ENCODE data around the gene TPTE. TPM values are rescaled to one million over a fixed set of nuclear protein-coding genes. Genes with fewer than 3 reads are reported as not detected.
"Not testable (repeated sequence)": the region's sequence is repeated elsewhere in the genome, so short reads cannot be mapped to it uniquely, and the experiment has no call there.

Gene TPTE
- not detected for polyA plus RNA-seq (2013, experiment 1 of 2)
- not detected for polyA plus RNA-seq (2013, experiment 2 of 2)

DNA sequence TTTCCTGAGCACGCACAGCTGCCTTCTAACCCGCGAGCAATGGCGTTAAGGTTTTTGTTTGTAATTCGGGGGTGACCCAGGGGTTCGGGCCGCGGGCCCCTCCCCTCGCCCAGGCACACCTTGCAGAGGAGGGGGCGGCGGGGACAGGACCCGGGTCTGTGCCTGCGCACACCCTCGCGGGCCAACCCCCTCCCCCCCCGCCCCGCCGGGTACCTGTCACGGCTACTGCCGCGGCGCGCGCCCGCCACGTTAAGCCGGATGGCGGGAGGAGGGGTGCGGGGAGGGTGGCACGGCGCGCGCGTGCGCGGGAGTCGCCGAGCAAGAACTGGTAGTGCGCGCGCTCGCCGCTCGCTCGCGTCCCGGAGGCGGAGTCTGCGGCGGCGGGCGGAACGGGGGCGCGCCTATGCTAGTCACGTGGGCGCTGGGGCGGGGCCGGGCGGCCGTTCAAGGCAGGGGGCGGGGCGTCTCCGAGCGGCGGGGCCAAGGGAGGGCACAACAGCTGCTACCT is at the start of gene TPTE:
Gene TPTE, plus strand, starts transcription at position 493 of the 508 bp plus-strand sequence. CDS start 17,141 bp downstream, outside the sequence.
- H2BK15ac ChIP-seq (ENCODE audit: low read length) = no peak within 1 kb of the TSS
- H4K91ac ChIP-seq (ENCODE audit: low read depth, low read length, poor library complexity) = no peak within 1 kb of the TSS
- no peak within 1 kb of the TSS for H2BK120ac ChIP-seq (ENCODE audit: low read depth, low read length)
- H4K8ac ChIP-seq (ENCODE audit: low read depth, low read length) = no peak within 1 kb of the TSS
- no peak for DNase-seq (ENCODE audit: low spot score)
- H2AFZ ChIP-seq (ENCODE audit: low read length) = no peak within 1 kb of the TSS
- no peak within 1 kb of the TSS for H3K23ac ChIP-seq (ENCODE audit: low read depth, low read length, poor library complexity)
- no peak within 1 kb of the TSS for H3K14ac ChIP-seq (ENCODE audit: low read length)
- H3K27me3 ChIP-seq (ENCODE audit: control insufficient read depth in 3 of 3, insufficient read depth in 3 of 3, low read depth in 1 of 3, low read length in 3 of 3) = no peaks in the 10 kb centered on the region
- H3K4me3 ChIP-seq (ENCODE audit: low read length in 2 of 2) = peak within 1 kb of the TSS in 1 of 2 donors; percentile 69
- no peak within 1 kb of the TSS for H3K4ac ChIP-seq (ENCODE audit: low read length)
- H3K9ac ChIP-seq (ENCODE audit: low read depth, low read length, poor library complexity) = no peak within 1 kb of the TSS
- H2BK5ac ChIP-seq (ENCODE audit: low read length) = peak within 1 kb of the TSS; percentile 48
- H3K9me3 ChIP-seq (replicated peaks in 1 of 2; ENCODE audit: control insufficient read depth in 2 of 2, insufficient read depth in 1 of 2, low read depth in 1 of 2, low read length in 2 of 2) = peaks cover 0 to 16% of the 10 kb centered on the region in 2 donors
- no peak within 1 kb of the TSS for H2BK12ac ChIP-seq (ENCODE audit: low read length)
- no peak within 1 kb of the TSS for H3K18ac ChIP-seq (ENCODE audit: low read length)
- no CpG with 5 or more reads among the region's 66 CpGs for WGBS, 2 donors (ENCODE audit: extremely low coverage in 2 of 2, insufficient read length in 2 of 2, insufficient replicate concordance in 1 of 2)
- peaks cover 0 to 1% of the 10 kb centered on the region in 2 donors for H3K36me3 ChIP-seq (replicated peaks in 1 of 2; ENCODE audit: control insufficient read depth in 2 of 2, insufficient read depth in 2 of 2, low read length in 2 of 2)
- no peak within 1 kb of the TSS for H2AK5ac ChIP-seq (ENCODE audit: low read depth, low read length)
- H3K79me1 ChIP-seq (ENCODE audit: low read depth, low read length) = no peaks in the 10 kb centered on the region
- no peak within 1 kb of the TSS for H3K27ac ChIP-seq (replicated peaks; ENCODE audit: low read length)
- H3K4me1 ChIP-seq (ENCODE audit: control insufficient read depth in 2 of 2, insufficient read depth in 1 of 2, low read depth in 1 of 2, low read length in 2 of 2) = no peaks in the 10 kb centered on the region
- no peak within 1 kb of the TSS for H3K4me2 ChIP-seq (ENCODE audit: insufficient read depth, low read length, poor library complexity, severe bottlenecking)

DNA sequence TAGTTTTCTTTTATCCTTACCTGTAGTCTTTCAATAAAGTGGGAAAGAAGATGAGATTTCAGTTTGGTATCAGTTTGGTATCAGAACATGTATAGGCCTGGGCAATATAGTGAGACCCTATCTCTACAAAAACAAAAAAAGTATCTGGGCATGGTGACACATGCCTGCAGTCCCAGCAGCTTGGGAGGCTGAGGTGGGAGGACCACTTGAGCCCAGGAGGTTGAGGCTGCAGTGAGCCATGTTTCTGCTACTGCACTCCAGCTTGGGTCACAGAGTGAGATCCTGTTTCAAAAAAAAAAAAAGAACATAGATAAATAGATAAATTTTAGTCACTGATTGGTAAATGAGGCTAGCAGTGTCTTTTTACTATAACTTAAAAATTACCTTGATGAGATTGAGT is 49.4 kb upstream of the TPTE start:
- not testable (repeated sequence) for H3K4ac ChIP-seq (ENCODE audit: low read length); H2AFZ ChIP-seq (ENCODE audit: low read length); H3K36me3 ChIP-seq (replicated peaks in 1 of 2; ENCODE audit: control insufficient read depth in 2 of 2, insufficient read depth in 2 of 2, low read length in 2 of 2); H2BK5ac ChIP-seq (ENCODE audit: low read length); H2BK15ac ChIP-seq (ENCODE audit: low read length); H3K18ac ChIP-seq (ENCODE audit: low read length); H4K91ac ChIP-seq (ENCODE audit: low read depth, low read length, poor library complexity); H4K8ac ChIP-seq (ENCODE audit: low read depth, low read length); H3K23ac ChIP-seq (ENCODE audit: low read depth, low read length, poor library complexity); DNase-seq (ENCODE audit: low spot score); H3K27ac ChIP-seq (replicated peaks; ENCODE audit: low read length); H3K4me2 ChIP-seq (ENCODE audit: insufficient read depth, low read length, poor library complexity, severe bottlenecking); H3K27me3 ChIP-seq (ENCODE audit: control insufficient read depth in 3 of 3, insufficient read depth in 3 of 3, low read depth in 1 of 3, low read length in 3 of 3); H3K4me3 ChIP-seq (ENCODE audit: low read length in 2 of 2); H3K79me1 ChIP-seq (ENCODE audit: low read depth, low read length); H3K4me1 ChIP-seq (ENCODE audit: control insufficient read depth in 2 of 2, insufficient read depth in 1 of 2, low read depth in 1 of 2, low read length in 2 of 2); H3K9ac ChIP-seq (ENCODE audit: low read depth, low read length, poor library complexity); H2AK5ac ChIP-seq (ENCODE audit: low read depth, low read length); H3K9me3 ChIP-seq (replicated peaks in 1 of 2; ENCODE audit: control insufficient read depth in 2 of 2, insufficient read depth in 1 of 2, low read depth in 1 of 2, low read length in 2 of 2); H2BK12ac ChIP-seq (ENCODE audit: low read length); H2BK120ac ChIP-seq (ENCODE audit: low read depth, low read length); H3K14ac ChIP-seq (ENCODE audit: low read length)

DNA sequence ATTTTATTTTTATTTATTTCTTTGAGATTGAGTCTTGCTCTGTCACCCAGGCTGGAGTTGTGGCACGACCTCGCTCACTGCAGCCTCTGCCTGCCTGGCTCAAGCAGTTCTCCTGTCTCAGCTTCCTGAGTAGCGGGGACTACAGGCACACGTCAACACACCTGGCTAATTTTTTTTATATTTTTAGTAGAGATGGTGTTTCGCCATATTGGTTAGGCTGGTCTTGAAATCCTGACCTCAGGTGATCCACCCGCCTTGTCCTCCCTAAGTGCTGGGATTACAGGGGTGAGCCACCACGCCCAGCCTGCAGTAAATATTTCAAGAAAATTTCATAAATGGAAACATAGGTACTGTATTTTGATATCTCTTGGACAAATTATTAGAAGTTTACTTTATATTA is 43.6 kb upstream of the TPTE start:
- not testable (repeated sequence) for H3K36me3 ChIP-seq (replicated peaks in 1 of 2; ENCODE audit: control insufficient read depth in 2 of 2, insufficient read depth in 2 of 2, low read length in 2 of 2); H3K4me1 ChIP-seq (ENCODE audit: control insufficient read depth in 2 of 2, insufficient read depth in 1 of 2, low read depth in 1 of 2, low read length in 2 of 2); H2BK5ac ChIP-seq (ENCODE audit: low read length); H3K14ac ChIP-seq (ENCODE audit: low read length); H3K4me3 ChIP-seq (ENCODE audit: low read length in 2 of 2); H2BK12ac ChIP-seq (ENCODE audit: low read length); H3K4ac ChIP-seq (ENCODE audit: low read length); H3K9me3 ChIP-seq (replicated peaks in 1 of 2; ENCODE audit: control insufficient read depth in 2 of 2, insufficient read depth in 1 of 2, low read depth in 1 of 2, low read length in 2 of 2); H2BK120ac ChIP-seq (ENCODE audit: low read depth, low read length); H3K79me1 ChIP-seq (ENCODE audit: low read depth, low read length); H4K8ac ChIP-seq (ENCODE audit: low read depth, low read length); H3K4me2 ChIP-seq (ENCODE audit: insufficient read depth, low read length, poor library complexity, severe bottlenecking); H3K27ac ChIP-seq (replicated peaks; ENCODE audit: low read length); H2AFZ ChIP-seq (ENCODE audit: low read length); H3K23ac ChIP-seq (ENCODE audit: low read depth, low read length, poor library complexity); H3K18ac ChIP-seq (ENCODE audit: low read length); H2AK5ac ChIP-seq (ENCODE audit: low read depth, low read length); H3K9ac ChIP-seq (ENCODE audit: low read depth, low read length, poor library complexity); DNase-seq (ENCODE audit: low spot score); H3K27me3 ChIP-seq (ENCODE audit: control insufficient read depth in 3 of 3, insufficient read depth in 3 of 3, low read depth in 1 of 3, low read length in 3 of 3); H4K91ac ChIP-seq (ENCODE audit: low read depth, low read length, poor library complexity); H2BK15ac ChIP-seq (ENCODE audit: low read length)
- WGBS, 2 donors (ENCODE audit: extremely low coverage in 2 of 2, insufficient read length in 2 of 2, insufficient replicate concordance in 1 of 2) = no CpG with 5 or more reads among the region's 7 CpGs

DNA sequence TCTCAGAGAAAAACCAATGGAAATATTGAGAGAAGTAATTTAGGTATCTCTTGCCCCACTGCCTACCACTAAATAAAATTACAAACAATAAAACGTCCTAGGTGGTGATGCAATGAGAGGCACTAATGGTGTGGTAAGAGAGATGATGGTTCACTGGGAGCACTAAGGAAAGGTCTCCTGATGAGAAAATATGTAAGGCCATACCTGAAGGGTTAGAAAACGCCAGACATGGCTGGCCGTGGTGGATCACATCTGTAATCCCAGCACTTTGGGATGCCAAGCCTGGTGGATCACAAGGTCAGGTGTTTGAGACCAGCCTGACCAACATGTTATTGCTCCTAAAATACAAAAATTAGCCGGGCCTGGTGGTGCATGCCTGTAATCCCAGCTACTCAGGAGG is 41.5 kb upstream of the TPTE start:
- not testable (repeated sequence) for H2BK12ac ChIP-seq (ENCODE audit: low read length); H4K91ac ChIP-seq (ENCODE audit: low read depth, low read length, poor library complexity); H3K4me2 ChIP-seq (ENCODE audit: insufficient read depth, low read length, poor library complexity, severe bottlenecking); H2BK15ac ChIP-seq (ENCODE audit: low read length); H2BK5ac ChIP-seq (ENCODE audit: low read length); H2AK5ac ChIP-seq (ENCODE audit: low read depth, low read length); H3K14ac ChIP-seq (ENCODE audit: low read length); H3K27me3 ChIP-seq (ENCODE audit: control insufficient read depth in 3 of 3, insufficient read depth in 3 of 3, low read depth in 1 of 3, low read length in 3 of 3); H3K4me1 ChIP-seq (ENCODE audit: control insufficient read depth in 2 of 2, insufficient read depth in 1 of 2, low read depth in 1 of 2, low read length in 2 of 2); H2AFZ ChIP-seq (ENCODE audit: low read length); H3K18ac ChIP-seq (ENCODE audit: low read length); H2BK120ac ChIP-seq (ENCODE audit: low read depth, low read length); H4K8ac ChIP-seq (ENCODE audit: low read depth, low read length); H3K23ac ChIP-seq (ENCODE audit: low read depth, low read length, poor library complexity); H3K36me3 ChIP-seq (replicated peaks in 1 of 2; ENCODE audit: control insufficient read depth in 2 of 2, insufficient read depth in 2 of 2, low read length in 2 of 2); H3K4ac ChIP-seq (ENCODE audit: low read length); H3K9ac ChIP-seq (ENCODE audit: low read depth, low read length, poor library complexity); H3K27ac ChIP-seq (replicated peaks; ENCODE audit: low read length); DNase-seq (ENCODE audit: low spot score); H3K4me3 ChIP-seq (ENCODE audit: low read length in 2 of 2); H3K9me3 ChIP-seq (replicated peaks in 1 of 2; ENCODE audit: control insufficient read depth in 2 of 2, insufficient read depth in 1 of 2, low read depth in 1 of 2, low read length in 2 of 2); H3K79me1 ChIP-seq (ENCODE audit: low read depth, low read length)
- no CpG with 5 or more reads among the region's 4 CpGs for WGBS, 2 donors (ENCODE audit: extremely low coverage in 2 of 2, insufficient read length in 2 of 2, insufficient replicate concordance in 1 of 2)

Data from neuronal stem cell (in vitro differentiated cells).